Karpas-422 (cell line): ENCODE data around the gene SYNPO2. TPM values are rescaled to one million over a fixed set of nuclear protein-coding genes. Genes with fewer than 3 reads are reported as not detected.

Experiments
- DNase-seq: peaks from one replicate; pipeline ENCODE4 v3.0.0-alpha.2; 2015
- H2AFZ ChIP-seq: fragments of 200-600 bp; sonication (generic); 2 replicates; pipeline ENCODE4 v1.6.1; 2014; ENCODE audit warnings: antibody characterized with exemption, low read length, mixed read lengths
- H3K27ac ChIP-seq: fragments of 200-600 bp; sonication (generic); 2 replicates; pipeline ENCODE4 v1.5.1; 2014; ENCODE audit warnings: mild to moderate bottlenecking, low read length, moderate library complexity
- H3K27me3 ChIP-seq: fragments of 200-600 bp; sonication (generic); 2 replicates; pipeline ENCODE4 v1.6.1; 2014; ENCODE audit warnings: low read length, mixed read lengths
- H3K36me3 ChIP-seq: fragments of 200-600 bp; sonication (generic); 2 replicates; pipeline ENCODE4 v1.6.1; 2014; ENCODE audit warnings: low read length, mixed read lengths; ENCODE audit not compliant: insufficient read depth
- H3K4me1 ChIP-seq: fragments of 200-600 bp; sonication (generic); 2 replicates; pipeline ENCODE4 v1.6.1; 2014; ENCODE audit warnings: mild to moderate bottlenecking, low read length, mixed read lengths
- H3K4me2 ChIP-seq: fragments of 200-600 bp; sonication (generic); 2 replicates; pipeline ENCODE4 v1.6.1; 2014; ENCODE audit warnings: low read length, low read depth, mild to moderate bottlenecking; ENCODE audit not compliant: poor library complexity, severe bottlenecking
- H3K4me3 ChIP-seq: fragments of 200-600 bp; sonication (generic); 2 replicates; pipeline ENCODE4 v1.5.1; 2014; ENCODE audit warnings: mild to moderate bottlenecking, antibody characterized with exemption, low read length, mixed read lengths
- H3K79me2 ChIP-seq: fragments of 200-600 bp; sonication (generic); 2 replicates; pipeline ENCODE4 v1.6.1; 2014; ENCODE audit warnings: mild to moderate bottlenecking, low read length, mixed read lengths
- H3K9ac ChIP-seq: fragments of 200-600 bp; sonication (generic); 2 replicates; pipeline ENCODE4 v1.6.0; 2014; ENCODE audit warnings: low read length
- H3K9me2 ChIP-seq: fragments of 200-600 bp; sonication (generic), shearing (Covaris generic); replicated peaks from 2 replicates; pipeline ENCODE4 v1.6.0; 2014; ENCODE audit warnings: mild to moderate bottlenecking, low read length, moderate library complexity; ENCODE audit not compliant: insufficient read depth
- H3K9me3 ChIP-seq: fragments of 300-700, 200-600 bp; sonication (generic); 2 replicates; pipeline ENCODE4 v1.6.1; 2014; ENCODE audit warnings: low read length, mixed read lengths
- H4K20me1 ChIP-seq: fragments of 200-600 bp; sonication (generic); 2 replicates; pipeline ENCODE4 v1.6.1; 2014; ENCODE audit warnings: mild to moderate bottlenecking, antibody characterized with exemption, low read length, low read depth; ENCODE audit not compliant: insufficient read depth
- total RNA-seq: library from RNA; depleted of rRNA; stranded (reverse); fragments of >200 nt; shearing (Covaris generic); gene quantifications from 2 replicates; pipeline ENCODE4 v1.2.3, GENCODE V29; 2014; ENCODE audit warnings: low replicate concordance

Gene SYNPO2
- total RNA-seq, 1 experiment from 2014 or later = 1.2 TPM

GRCh38 chr4:119027811-119028210 lies 139.2 kb downstream of the SYNPO2 start:
- H3K4me3 ChIP-seq = no peak overlapping the region
- DNase-seq = no peak
- no peak overlapping the region for H3K27ac ChIP-seq
- H3K27me3 ChIP-seq = no peaks in the 10 kb centered on the region
- no peak overlapping the region for H3K4me2 ChIP-seq
- H3K4me1 ChIP-seq = no peaks in the 10 kb centered on the region
- H4K20me1 ChIP-seq = no peaks in the 10 kb centered on the region
- H3K9me2 ChIP-seq = no peaks in the 10 kb centered on the region
- H2AFZ ChIP-seq = no peak overlapping the region
- H3K36me3 ChIP-seq = no peaks in the 10 kb centered on the region
- H3K9me3 ChIP-seq = no peaks in the 10 kb centered on the region
- H3K9ac ChIP-seq = no peak overlapping the region
- H3K79me2 ChIP-seq = no peaks in the 10 kb centered on the region

GRCh38 chr4:119028296-119028695 lies 139.6 kb downstream of the SYNPO2 start:
- Histone ChIP-seq H3K4me2 (no peak overlapping the region), H3K4me3 (no peak overlapping the region), H3K9me2 (no peaks in the 10 kb centered on the region), H2AFZ (no peak overlapping the region), H4K20me1 (no peaks in the 10 kb centered on the region), H3K79me2 (no peaks in the 10 kb centered on the region), H3K36me3 (no peaks in the 10 kb centered on the region), H3K9me3 (no peaks in the 10 kb centered on the region), H3K27me3 (no peaks in the 10 kb centered on the region), H3K9ac (no peak overlapping the region), H3K27ac (no peak overlapping the region), H3K4me1 (no peaks in the 10 kb centered on the region)
- no peak for DNase-seq

- H3K4me1 ChIP-seq = no peaks in the 10 kb centered on the region
These were observed 141.3 kb downstream of the SYNPO2 start for GRCh38 chr4:119029847-119030535.

GRCh38 chr4:119030536-119030890 lies 141.9 kb downstream of the SYNPO2 start:
- Histone ChIP-seq H3K79me2 (no peaks in the 10 kb centered on the region), H3K4me3 (no peak overlapping the region), H3K27ac (no peak overlapping the region), H2AFZ (no peak overlapping the region), H3K9me3 (no peaks in the 10 kb centered on the region), H3K36me3 (no peaks in the 10 kb centered on the region), H3K9ac (no peak overlapping the region), H3K4me1 (no peaks in the 10 kb centered on the region), H4K20me1 (no peaks in the 10 kb centered on the region), H3K9me2 (no peaks in the 10 kb centered on the region), H3K27me3 (no peaks in the 10 kb centered on the region), H3K4me2 (no peak overlapping the region)
- no peak for DNase-seq

More at GRCh38 chr4:119029847-119030535, 141.3 kb downstream of the SYNPO2 start:
- Histone ChIP-seq H3K4me3 (no peak overlapping the region), H3K79me2 (no peaks in the 10 kb centered on the region), H3K27ac (no peak overlapping the region), H2AFZ (no peak overlapping the region), H3K9ac (no peak overlapping the region), H3K9me2 (no peaks in the 10 kb centered on the region), H3K36me3 (no peaks in the 10 kb centered on the region), H3K9me3 (no peaks in the 10 kb centered on the region), H4K20me1 (no peaks in the 10 kb centered on the region), H3K27me3 (no peaks in the 10 kb centered on the region), H3K4me2 (no peak overlapping the region)
- DNase-seq = no peak

- Histone ChIP-seq H3K4me2 (no peak overlapping the region), H3K36me3 (no peaks in the 10 kb centered on the region), H4K20me1 (no peaks in the 10 kb centered on the region), H3K27me3 (no peaks in the 10 kb centered on the region), H3K27ac (no peak overlapping the region), H3K9me2 (no peaks in the 10 kb centered on the region), H3K79me2 (no peaks in the 10 kb centered on the region), H2AFZ (no peak overlapping the region), H3K9me3 (no peaks in the 10 kb centered on the region), H3K4me1 (no peaks in the 10 kb centered on the region), H3K9ac (no peak overlapping the region), H3K4me3 (no peak overlapping the region)
- DNase-seq = no peak
These were observed 142.6 kb downstream of the SYNPO2 start for GRCh38 chr4:119031218-119031617.

- no peaks in the 10 kb centered on the region for H3K9me3 ChIP-seq
- H4K20me1 ChIP-seq = no peaks in the 10 kb centered on the region
- no peak overlapping the region for H3K27ac ChIP-seq
- H3K9me2 ChIP-seq = no peaks in the 10 kb centered on the region
- H3K27me3 ChIP-seq = no peaks in the 10 kb centered on the region
- H3K4me3 ChIP-seq = no peak overlapping the region
- H3K36me3 ChIP-seq = no peaks in the 10 kb centered on the region
- H3K9ac ChIP-seq = no peak overlapping the region
- no peak for DNase-seq
- no peak overlapping the region for H3K4me2 ChIP-seq
- H2AFZ ChIP-seq = no peak overlapping the region
- no peaks in the 10 kb centered on the region for H3K4me1 ChIP-seq
- H3K79me2 ChIP-seq = no peaks in the 10 kb centered on the region
These were observed 144.4 kb downstream of the SYNPO2 start for GRCh38 chr4:119032921-119033685.

- H2AFZ ChIP-seq = no peak overlapping the region
- no peaks in the 10 kb centered on the region for H4K20me1 ChIP-seq
- H3K27me3 ChIP-seq = no peaks in the 10 kb centered on the region
- no peaks in the 10 kb centered on the region for H3K9me3 ChIP-seq
- H3K36me3 ChIP-seq = no peaks in the 10 kb centered on the region
- H3K9me2 ChIP-seq = no peaks in the 10 kb centered on the region
- no peak overlapping the region for H3K4me2 ChIP-seq
- no peak overlapping the region for H3K27ac ChIP-seq
- no peaks in the 10 kb centered on the region for H3K79me2 ChIP-seq
- DNase-seq = no peak
- no peaks in the 10 kb centered on the region for H3K4me1 ChIP-seq
- no peak overlapping the region for H3K9ac ChIP-seq
- H3K4me3 ChIP-seq = no peak overlapping the region
These were observed 145.8 kb downstream of the SYNPO2 start for GRCh38 chr4:119034276-119035008.
